Stimulated activated CD8-positive, alpha-beta memory T cell treated with anti-CD3 and anti-CD28 coated beads, Interleukin-4, amount 100 ng/mL, for 1 hour (primary cell): ENCODE measurements around the gene CHST1.

ENCODE experiments used
- DNase-seq, 2 donors: peaks; one replicate each; pipeline ENCODE4 v3.0.0-alpha.2; 2020; ENCODE audit warnings: low read depth in 2 of 2, low spot score in 1 of 2

CHST1 gene

DNA sequence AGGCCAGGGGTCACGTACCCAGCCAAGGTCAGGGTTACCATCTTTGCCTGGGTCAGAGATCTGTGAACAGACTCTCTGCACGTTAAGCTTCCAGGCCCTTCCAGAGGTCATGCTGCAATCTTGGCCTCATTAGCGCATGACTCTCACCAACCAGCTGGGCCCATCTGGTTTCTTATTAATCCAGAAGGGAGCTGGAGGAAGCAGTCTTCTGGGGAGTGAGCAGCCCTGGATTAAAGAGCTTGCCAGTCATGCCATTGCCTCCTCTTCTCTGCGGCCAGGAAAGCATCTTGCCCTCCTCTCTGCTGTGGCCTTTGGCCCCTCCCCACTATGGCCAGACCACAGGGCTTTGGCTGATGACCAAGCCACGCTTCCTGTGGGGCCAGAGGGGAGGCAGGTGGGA lies 57.4 kb downstream of the CHST1 start:
- no peak for DNase-seq

DNA sequence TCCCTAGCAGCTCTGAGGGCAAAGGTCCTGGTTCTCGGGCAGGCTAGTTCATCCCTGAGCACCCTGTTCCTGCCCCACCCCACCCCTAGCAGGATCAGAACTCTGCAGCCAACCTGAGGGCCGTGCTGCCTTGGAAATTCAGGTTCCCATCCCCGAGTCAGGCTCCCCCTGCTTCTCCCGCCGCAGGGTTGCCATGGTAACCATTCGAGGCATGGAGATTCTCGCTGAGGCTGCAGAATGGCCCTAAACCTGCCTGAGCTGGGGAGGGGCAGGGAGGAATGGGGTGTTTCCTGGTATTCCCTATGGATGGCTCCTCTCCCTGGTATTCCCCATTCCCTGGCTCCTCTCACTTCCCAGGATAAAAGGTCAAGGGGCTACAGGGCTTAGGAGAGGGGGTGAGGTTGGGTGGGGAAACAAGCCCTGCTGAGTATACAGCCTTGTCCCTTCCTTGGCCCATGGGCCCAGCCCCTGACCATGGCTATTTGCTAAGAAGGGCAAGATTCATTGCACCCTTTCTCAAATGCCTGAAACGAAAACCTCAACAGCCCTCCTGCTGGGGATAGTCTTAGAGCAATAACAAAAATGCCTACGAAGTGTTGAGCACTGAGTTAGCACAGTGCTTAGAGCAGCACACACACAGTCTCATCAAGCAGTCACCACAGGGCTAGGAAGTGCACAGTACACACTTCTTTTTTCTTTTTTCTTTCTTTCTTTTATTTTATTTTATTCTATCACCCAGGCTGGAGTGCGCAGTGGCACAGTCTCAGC lies 58.7 kb downstream of the CHST1 start:
- no peak for DNase-seq

DNA sequence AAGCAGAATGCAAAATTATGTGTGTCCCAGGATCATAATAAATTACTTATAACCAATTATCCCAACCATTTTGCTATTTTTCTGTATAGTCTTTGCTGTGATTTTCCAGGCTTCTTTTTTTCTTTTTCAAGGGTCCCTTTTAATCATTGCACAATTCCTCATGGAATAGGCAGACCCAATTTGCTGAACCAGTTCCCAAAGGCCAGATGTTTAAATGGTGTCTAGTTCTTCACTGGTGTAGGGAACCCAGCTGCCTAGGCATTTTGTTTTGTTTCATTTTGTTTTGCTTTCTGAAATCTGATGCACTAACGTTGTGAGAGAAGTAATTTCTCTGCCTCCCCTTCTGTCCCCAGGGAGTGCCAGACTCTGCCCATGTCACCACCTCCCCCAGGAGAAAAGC lies 60.4 kb downstream of the CHST1 start:
- no peak for DNase-seq

DNA sequence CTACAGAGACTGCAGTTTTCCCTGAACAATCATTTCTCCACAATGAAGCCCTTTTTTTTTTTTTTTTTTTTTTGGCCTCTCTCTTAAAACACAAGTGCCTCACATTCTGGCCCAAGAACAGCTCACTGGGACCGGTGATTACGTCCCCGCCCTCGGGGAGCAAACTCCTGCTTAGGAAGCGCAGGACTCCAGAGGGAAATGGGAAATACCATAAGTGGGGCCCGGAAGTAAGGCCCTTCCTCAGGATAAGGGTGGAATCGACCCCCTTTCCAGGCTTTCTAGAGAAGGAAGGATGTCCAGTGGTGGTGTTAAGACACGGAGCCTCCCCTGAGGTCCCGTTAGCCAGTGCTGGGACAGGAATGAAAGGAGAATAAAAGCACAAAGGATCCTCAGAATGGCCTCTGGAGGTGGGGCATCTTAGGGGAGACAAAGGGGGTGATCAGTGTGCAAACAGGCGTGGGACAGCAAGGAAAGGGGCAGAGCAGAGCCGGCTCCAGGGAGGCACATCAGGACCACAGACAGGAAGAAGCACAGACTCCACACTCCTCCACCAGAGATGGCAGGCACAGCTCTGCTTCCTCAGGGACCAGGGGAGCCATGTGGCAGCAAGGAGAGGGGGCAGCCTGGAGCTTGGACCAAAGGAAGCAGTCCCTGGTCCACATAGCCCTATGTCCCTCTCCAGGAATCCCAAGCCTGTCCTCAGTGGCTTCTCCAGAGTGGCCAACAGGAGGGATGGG lies 61.3 kb downstream of the CHST1 start:
- DNase-seq: no peak

DNA sequence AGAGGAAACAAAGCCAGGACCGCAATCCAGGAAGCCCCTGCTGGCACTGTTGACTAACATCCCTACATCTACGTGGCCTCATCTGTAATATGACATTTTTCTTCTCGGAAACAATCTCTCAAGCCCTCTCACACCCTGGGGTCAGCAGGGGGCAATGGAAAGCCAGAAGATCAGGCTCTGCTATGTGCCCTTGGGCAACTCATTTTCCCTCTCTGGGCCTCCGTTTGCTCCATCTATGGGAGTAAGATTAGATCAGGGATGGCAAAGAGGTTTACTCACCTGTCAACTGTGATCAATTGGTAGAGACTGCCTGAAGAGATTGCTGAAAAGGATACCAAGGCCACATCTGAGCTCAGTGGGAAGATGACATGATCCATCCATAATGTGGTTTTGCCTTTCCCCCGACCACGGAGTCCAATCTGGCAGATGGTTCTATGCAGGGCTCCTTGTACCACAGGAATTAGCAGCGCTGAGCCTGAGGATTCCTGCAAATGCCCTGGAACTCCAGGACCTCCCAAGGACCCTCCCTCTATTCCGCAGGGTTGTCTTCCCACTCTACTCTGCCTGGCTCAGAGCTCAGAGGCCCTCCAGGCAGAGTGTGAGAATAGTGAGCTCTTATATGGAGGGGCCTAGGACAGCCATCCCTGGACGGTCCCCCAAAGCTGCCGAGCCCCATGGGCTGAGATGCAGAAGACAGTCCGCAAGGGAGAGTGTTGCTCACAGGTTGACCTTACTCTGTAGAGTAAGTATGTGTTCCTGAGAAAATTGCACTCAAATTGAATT lies 66.1 kb downstream of the CHST1 start:
- no peak for DNase-seq
